CD4-positive, alpha-beta T cell treated with Interleukin-17A for 4 hours (primary cell): ENCODE data around the gene KPTN.

ENCODE experiments used
- DNase-seq: peaks from one replicate; pipeline ENCODE4 v3.0.0-alpha.2; 2020; ENCODE audit warnings: mixed read lengths

Gene KPTN

DNA sequence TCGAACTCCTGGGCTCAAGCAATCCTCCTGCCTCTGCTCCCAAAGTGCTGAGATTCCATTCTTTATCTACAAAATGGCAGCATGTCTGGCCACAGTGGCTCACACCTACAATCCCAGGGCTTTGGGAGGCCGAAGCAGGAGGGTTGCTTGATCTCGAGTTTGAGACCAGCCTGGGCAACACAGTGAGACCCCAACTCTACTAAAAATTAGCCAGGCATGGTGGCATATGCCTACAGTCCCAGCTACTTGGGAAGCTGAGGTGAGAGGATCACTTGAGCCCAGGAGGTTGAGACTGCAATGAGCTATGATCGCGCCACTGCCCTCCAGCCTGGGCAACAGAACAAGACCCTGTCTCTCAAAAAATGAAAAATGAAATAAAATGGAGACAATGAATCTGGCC, 24.7 kb upstream of the KPTN start:
- DNase-seq = no peak

GRCh38 chr19:47507924-47508553, 24.0 kb upstream of the KPTN start:
- DNase-seq = no peak

GRCh38 chr19:47507012-47507411, 23.0 kb upstream of the KPTN start:
- DNase-seq = no peak

DNA sequence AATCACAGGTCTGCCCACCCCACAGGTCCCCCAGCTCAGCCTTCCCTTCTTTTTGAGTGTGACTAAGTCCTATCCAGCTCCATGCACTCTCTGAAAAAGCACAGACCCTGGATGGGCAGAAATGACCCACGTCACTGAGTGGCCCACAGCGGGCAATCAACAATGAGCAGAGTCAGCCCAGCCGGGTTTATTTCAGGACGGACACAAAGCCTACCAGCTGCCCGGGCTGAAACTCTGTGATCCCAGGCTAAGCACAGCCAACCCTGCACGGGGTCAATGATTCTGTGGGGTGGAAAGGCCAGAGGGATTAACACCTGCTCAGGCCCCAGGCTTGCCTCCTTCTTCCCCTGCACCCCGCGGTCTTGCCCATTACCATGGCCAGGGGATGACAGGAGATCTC, 22.4 kb upstream of the KPTN start:
- DNase-seq = no peak

DNA sequence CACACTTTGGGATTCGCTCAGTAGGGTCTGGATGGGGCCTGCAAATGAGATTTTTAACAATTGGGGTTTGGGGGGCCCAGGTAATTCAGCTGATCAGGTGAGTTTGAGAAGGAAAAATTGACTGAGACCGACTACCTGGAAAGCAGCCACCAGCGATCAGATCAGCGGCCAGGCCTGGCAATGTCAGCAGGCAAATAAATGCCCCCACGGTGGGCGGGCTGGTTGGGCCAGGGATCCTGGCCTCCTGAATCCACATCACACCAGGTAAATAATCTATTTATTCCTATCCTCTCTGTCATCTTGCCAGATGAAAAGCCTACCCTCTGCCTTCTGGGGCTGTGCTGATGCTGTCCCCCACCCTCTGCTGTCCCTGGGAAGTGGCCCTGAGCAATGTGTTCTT, 21.5 kb upstream of the KPTN start:
- DNase-seq = no peak

GRCh38 chr19:47503826-47504150, 19.8 kb upstream of the KPTN start:
- no peak for DNase-seq

- no peak for DNase-seq
Measured at GRCh38 chr19:47503130-47503825, 19.3 kb upstream of the KPTN start.

- DNase-seq = no peak
Measured at GRCh38 chr19:47499863-47500830, 16.1 kb upstream of the KPTN start.

DNA sequence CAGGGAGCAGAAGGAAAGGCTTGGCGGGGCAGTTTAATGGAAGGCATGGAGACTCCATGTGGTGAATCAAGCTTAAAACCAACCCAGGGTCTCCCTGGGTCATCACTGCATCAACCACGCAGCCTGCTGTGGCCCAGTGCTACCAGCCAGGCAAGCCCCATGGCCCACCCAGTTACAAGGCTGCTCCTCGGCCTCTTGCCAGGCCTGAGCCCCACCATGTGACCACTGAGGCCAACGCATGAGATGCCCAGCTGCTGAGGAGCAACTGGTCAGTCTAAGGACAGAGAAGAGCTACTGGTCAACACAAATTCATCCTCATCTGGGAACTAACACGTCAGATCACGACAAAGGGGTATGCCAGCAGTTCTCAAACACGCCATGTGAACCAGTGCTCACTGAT, 15.4 kb upstream of the KPTN start:
- no peak for DNase-seq

GRCh38 chr19:47498561-47498960, 14.5 kb upstream of the KPTN start:
- no peak for DNase-seq

DNA sequence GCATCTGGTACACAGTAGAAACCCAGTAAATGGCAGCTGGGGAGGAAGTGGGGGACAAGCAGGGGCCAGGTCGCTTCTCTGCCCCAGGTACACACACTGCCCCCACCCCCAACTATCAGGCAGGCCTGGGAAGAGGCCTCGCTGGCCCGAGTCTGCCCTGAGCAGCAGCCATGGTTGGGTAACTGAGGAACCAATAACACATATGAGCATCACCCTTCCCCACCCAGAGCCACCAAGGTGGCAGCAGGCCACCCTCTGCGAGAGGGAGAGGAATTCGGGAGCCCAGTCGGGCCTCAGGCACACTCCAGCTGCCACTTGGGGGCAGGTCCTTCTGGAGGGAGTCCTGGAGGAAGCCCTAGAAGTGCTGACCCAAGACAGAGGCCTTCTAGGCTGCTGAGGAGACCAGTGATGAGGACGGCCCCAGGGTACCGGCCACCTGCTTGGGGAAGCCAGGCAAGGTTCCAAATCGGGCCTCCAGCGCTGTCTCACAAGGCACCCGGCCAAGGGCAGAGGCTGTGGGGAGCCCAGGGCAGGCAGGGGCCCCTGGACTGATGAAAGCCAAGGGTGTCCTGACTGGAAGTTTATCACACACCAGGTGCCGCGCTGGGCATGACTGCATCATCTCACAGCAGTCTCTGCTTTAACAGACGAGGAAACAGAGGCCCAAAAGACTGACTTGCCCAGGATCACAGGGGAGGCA, 14.0 kb upstream of the KPTN start:
- DNase-seq = no peak

GRCh38 chr19:47497050-47497766, 13.2 kb upstream of the KPTN start:
- no peak for DNase-seq

DNA sequence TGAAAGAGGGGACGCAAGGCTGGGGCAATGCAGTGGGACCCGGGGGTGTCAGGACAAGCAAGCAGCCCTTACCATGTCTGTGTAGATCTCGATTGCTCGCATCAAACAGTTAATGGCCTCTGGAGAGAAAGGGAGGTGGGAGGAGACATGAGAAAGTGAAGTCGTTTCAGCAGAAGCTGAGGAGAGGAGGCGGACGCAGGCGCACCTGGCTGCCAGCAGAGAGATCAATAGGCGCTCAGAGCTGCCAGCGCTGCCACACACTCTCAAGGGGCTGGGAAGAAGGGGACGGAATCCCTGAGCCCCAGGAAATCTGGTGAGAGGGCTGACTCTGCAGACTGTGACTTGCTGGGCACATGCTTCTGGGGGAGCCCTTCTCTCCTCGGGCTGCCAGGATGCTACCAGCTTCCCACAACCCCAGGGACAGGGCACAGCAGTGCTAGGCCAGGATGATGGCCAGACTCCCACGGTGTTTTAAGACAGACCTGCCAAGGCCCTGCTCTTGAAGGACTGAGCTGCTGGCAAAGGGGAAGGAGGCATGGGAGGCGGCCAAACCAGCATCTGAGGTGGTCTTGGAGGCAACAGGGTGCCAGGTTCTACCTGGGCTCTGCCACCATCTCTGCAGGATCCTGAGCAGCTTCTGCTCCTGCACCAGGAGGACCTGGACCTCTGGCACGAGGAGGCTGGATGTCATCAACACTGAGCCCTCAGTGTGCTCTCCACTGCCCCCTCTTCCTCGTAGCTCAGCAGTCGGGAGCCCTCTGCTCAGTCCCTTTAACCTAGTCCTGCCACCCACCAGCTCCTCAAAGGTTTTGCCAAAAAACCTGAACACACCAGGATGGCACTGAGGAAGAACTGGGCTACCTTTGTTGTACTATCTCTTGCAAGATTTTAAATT, 11.7 kb upstream of the KPTN start:
- no peak for DNase-seq

GRCh38 chr19:47494729-47495128, 10.7 kb upstream of the KPTN start:
- no peak for DNase-seq

DNA sequence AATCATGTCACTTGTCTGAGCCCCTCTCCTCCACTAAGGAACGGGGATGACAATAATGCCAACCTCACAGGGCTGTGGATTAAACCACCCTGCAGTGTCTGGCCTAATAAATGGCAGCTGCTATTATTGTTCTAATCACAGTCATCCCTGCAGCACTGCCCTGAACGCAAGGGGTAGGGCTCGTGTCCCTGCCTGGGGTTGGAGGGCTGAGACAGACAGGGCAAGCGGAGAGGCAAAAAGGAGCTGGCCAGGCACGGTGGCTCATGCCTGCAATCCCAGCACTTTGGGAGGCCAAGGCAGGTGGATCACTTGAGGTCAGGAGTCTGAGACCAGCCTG, 10.2 kb upstream of the KPTN start:
- no peak for DNase-seq

- no peak for DNase-seq
Measured at GRCh38 chr19:47493378-47494210, 9.6 kb upstream of the KPTN start.

GRCh38 chr19:47492571-47493377, 8.8 kb upstream of the KPTN start:
- DNase-seq = no peak

- no peak for DNase-seq
Measured at GRCh38 chr19:47492137-47492533, 8.1 kb upstream of the KPTN start.

DNA sequence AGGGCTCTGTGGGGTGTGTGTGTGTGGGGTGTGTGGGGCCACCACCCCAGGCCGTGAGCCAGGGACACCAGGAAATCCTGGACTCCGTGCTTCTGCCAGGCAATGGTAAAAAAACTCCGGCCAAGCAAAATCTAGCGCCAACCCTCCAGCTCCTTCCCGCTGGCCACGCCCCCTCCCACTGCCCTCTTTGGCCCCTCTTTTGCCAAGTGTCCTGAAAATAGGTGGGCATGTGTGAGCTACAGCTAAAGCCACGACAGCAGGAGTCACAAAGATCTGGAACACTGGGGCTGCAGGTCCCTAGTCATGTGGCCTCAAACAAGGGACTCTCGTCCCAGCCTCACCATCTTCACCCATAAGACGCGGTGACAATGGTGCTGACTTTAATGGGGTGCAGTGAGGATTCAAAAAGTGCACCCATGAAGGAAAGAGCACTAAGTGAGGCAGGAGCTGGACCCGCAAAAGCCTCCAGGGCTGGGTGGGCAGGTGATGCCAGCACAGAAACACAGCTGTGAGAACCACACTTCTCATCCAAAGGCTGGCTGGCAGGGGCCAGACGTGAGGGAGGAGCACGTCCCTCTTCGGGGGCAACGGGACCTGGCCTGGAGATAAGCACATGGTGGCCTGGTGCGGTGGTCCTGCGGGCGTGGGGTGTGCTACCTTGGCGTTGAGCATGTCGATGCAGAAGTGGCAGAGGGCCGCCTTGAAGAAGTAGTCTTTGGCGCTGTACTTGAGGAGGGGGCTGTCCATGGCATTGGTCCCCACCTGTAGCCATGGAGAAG, 7.5 kb upstream of the KPTN start:
- DNase-seq = no peak
